ENCODE results near the gene NOTO. TPM values are rescaled to one million over a fixed set of nuclear protein-coding genes. Genes with fewer than 3 reads are reported as not detected.

Gene NOTO
- total and polyA plus RNA-seq, 4 experiments from 2014 or later, result not detected

DNA sequence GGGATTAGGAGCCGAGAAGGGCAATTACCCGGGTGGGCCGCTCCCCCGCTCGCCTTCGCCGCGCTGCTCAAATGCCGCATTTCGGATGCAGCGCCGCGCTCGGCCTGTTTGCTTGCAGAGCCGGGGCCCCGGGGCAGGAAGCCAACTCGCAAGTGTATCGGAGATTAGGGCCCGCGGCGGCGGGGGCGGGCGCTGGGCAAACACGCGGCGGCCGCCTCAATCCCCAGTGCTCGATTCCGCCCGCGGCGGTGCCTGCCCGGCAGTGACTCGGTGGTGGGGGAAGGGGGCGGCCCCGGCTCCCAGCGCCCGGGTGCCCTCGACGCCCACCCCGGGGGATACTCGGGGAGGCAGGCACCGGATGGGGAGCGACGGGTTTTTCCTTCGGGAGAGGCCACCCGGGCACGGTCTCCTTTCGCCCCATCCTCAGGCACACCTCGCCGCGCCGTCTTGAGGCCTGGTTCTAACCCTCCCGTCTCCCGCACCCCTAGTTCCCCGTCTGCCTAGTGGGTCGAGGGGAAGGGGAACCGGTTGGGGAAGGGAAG lies 26.6 kb upstream of the NOTO start:
- Mint-ChIP-seq H3K27me3 (peaks cover 10 to 31% of the 10 kb centered on the region in 2 donors), H3K36me3 (no peaks in the 10 kb centered on the region), H3K9me3 (peaks cover 0 to 5% (median 0%) of the 10 kb centered on the region in 8 donors), H3K4me3 (peak overlapping the region; percentile 22 to 92 (median 90)), H3K27ac (no peak overlapping the region), H3K4me1 (peaks cover 11 to 21% (median 15%) of the 10 kb centered on the region in 4 donors)
- ChIA-PET CTCF (ENCODE audit: partially characterized antibody) (interaction anchor here (0.8 to 8.2 kb wide), 9 partner anchors 14 to 283 kb away, joined by 3 to 184 read pairs (median 20); partner anchors contain the start of gene SMYD5), POLR2A (ENCODE audit: partially characterized antibody) (interaction anchor here (3.9 kb wide), 1 partner anchor 58 kb away, joined by 18 read pairs; the partner anchor contains the start of genes CCT7 and PRADC1)
- peaks cover 23% of the 10 kb centered on the region for H3K4me1 ChIP-seq (ENCODE audit: insufficient read depth, low read length)
- intact Hi-C loops (cut with micrococcal nuclease), result loop anchor here (2.0 to 10.0 kb wide), 3 partner anchors 59 to 1251 kb away; partner anchors contain the start of gene CCT7
- H3K4me3 ChIP-seq (ENCODE audit: low read length in 2 of 2), result peak overlapping the region in 1 of 2 donors; percentile 41
- H3K27me3 ChIP-seq (ENCODE audit: insufficient read depth, low read length), result peaks cover 17% of the 10 kb centered on the region
- DNase-seq, result peak; percentile 64 to 76 (median 65)
- no peaks in the 10 kb centered on the region for H3K9me3 ChIP-seq (ENCODE audit: control insufficient read depth in 1 of 2, low read length in 2 of 2)
- H3K36me3 ChIP-seq (ENCODE audit: insufficient read depth, low read length), result no peaks in the 10 kb centered on the region
- no peak overlapping the region for H3K27ac ChIP-seq (ENCODE audit: low read depth, low read length)

DNA sequence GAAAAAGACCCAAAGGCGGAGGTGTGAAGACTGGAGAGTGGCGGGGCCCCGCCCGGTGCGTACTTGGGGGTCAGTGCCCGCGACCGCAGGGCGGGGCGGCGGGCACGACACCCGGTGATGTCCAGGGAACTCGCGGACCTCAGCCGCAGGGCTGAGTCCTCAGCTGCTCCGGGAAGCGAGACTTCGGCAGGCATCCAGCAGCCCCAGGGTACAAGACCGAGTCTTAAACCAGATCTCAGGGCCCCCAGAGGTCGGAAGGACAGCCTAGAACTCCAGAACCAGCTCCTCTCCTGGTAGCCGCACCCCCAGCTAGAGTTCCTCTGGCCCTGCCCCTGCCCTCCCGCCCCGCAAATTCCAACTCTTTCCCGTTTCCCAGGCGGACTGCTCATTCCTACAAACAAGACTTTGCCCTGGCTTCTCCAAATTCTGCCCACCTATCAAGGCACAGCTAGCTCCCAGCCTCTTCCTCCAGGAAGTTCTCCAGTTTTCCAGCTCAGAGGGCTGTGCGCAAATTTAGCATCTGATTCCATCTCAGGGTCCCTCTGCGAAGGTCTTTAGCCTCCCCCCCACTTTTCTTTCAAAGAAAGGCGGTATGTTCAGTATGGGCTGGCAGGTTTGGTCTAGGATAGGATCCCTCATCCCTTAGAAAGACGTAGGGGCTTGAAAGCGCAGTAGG lies 26.0 kb upstream of the NOTO start:
- H3K9me3 Mint-ChIP-seq, result peaks cover 0 to 5% (median 0%) of the 10 kb centered on the region in 8 donors
- DNase-seq, result peak in 2 of 5 donors; percentile 14 to 17
- H3K36me3 Mint-ChIP-seq, result no peaks in the 10 kb centered on the region
- H3K4me1 ChIP-seq (ENCODE audit: insufficient read depth, low read length), result peaks cover 23% of the 10 kb centered on the region
- no peaks in the 10 kb centered on the region for H3K9me3 ChIP-seq (ENCODE audit: control insufficient read depth in 1 of 2, low read length in 2 of 2)
- peaks cover 11 to 21% (median 15%) of the 10 kb centered on the region in 4 donors for H3K4me1 Mint-ChIP-seq
- intact Hi-C loops (cut with micrococcal nuclease), result loop anchor here (2.0 to 10.0 kb wide), 3 partner anchors 58 to 1252 kb away; partner anchors contain the start of gene CCT7
- H3K36me3 ChIP-seq (ENCODE audit: insufficient read depth, low read length), result no peaks in the 10 kb centered on the region
- peak overlapping the region in 3 of 7 donors; percentile 50 to 60 (median 56) for H3K27ac Mint-ChIP-seq
- no peak overlapping the region for H3K27ac ChIP-seq (ENCODE audit: low read depth, low read length)
- H3K4me3 ChIP-seq (ENCODE audit: low read length in 2 of 2), result peak overlapping the region in 1 of 2 donors; percentile 41
- peaks cover 17% of the 10 kb centered on the region for H3K27me3 ChIP-seq (ENCODE audit: insufficient read depth, low read length)
- ChIA-PET POLR2A (ENCODE audit: partially characterized antibody) (interaction anchor here (0.6 to 3.9 kb wide), 6 partner anchors 57 to 183 kb away, joined by 3 to 18 read pairs (median 5); partner anchors contain the start of genes CCT7, PRADC1 and SFXN5), CTCF (ENCODE audit: partially characterized antibody) (interaction anchor here (0.8 to 8.2 kb wide), 37 partner anchors 11 to 314 kb away, joined by 3 to 184 read pairs (median 7); partner anchors contain the start of genes PRADC1 and SMYD5)
- peaks cover 10 to 31% of the 10 kb centered on the region in 2 donors for H3K27me3 Mint-ChIP-seq
- peak overlapping the region; percentile 80 to 92 (median 90) for H3K4me3 Mint-ChIP-seq

DNA sequence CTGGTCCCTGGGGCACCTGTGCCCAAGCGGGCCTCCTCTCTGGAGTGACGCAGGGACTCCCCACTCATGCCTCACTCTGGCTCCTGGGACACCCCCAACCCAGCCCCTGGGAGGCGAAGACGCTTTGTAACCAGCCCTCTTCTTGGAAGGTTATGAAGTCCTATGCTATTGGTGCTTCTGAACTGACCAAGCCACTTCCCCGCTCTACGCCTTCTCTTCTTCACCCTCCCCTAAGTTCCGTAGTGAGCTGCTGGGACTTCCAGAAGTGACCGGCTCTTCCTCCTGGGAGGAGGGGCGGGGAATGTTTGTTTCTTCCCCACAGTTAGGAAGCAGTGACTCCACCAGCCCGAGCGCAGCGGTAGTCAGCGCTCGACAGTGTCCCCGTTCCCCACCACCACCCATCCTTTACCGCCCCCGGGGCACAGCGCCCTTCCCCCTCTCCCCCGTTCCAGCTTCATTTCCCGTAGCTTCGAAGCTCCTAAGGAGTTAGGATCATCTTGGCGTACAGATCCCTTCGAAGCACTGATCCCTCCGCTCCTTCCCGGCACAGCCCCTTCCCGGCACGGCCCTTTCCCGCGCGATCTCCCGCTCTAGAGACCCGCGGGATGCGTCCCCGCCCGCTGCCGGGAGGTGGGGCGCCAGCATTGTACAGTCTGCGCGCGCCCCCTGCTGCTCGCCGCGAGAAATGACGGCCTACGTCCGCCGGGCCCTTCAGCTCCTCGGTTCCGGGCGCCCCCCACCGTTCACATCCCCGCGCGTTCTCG lies 25.3 kb upstream of the NOTO start:
- H3K27me3 Mint-ChIP-seq, result peaks cover 10 to 31% of the 10 kb centered on the region in 2 donors
- ChIA-PET POLR2A (ENCODE audit: partially characterized antibody) (interaction anchor here (0.6 to 3.9 kb wide), 8 partner anchors 56 to 185 kb away, joined by 3 to 18 read pairs (median 3); partner anchors contain the start of genes CCT7, PRADC1 and SFXN5), CTCF (ENCODE audit: partially characterized antibody) (interaction anchor here (0.6 to 8.2 kb wide), 57 partner anchors 8 to 364 kb away, joined by 3 to 184 read pairs (median 5); partner anchors contain the start of genes PRADC1, SFXN5 and SMYD5)
- intact Hi-C loops (cut with micrococcal nuclease), result loop anchor here (1.0 to 10.0 kb wide), 10 partner anchors 14 to 1252 kb away; partner anchors contain the start of genes CCT7 and SFXN5
- peaks cover 0 to 5% (median 0%) of the 10 kb centered on the region in 8 donors for H3K9me3 Mint-ChIP-seq
- Histone ChIP-seq H3K4me1 (ENCODE audit: insufficient read depth, low read length) (peaks cover 23% of the 10 kb centered on the region), H3K9me3 (ENCODE audit: control insufficient read depth in 1 of 2, low read length in 2 of 2) (no peaks in the 10 kb centered on the region), H3K27ac (ENCODE audit: low read depth, low read length) (no peak overlapping the region), H3K36me3 (ENCODE audit: insufficient read depth, low read length) (no peaks in the 10 kb centered on the region), H3K4me3 (ENCODE audit: low read length in 2 of 2) (peak overlapping the region; percentile 53 to 65), H3K27me3 (ENCODE audit: insufficient read depth, low read length) (peaks cover 17% of the 10 kb centered on the region)
- H3K27ac Mint-ChIP-seq, result peak overlapping the region in 5 of 7 donors; percentile 36 to 90 (median 60)
- peaks cover 11 to 21% (median 15%) of the 10 kb centered on the region in 4 donors for H3K4me1 Mint-ChIP-seq
- peak; percentile 82 to 87 (median 85) for DNase-seq
- peak overlapping the region; percentile 80 to 92 (median 90) for H3K4me3 Mint-ChIP-seq
- H3K36me3 Mint-ChIP-seq, result no peaks in the 10 kb centered on the region

DNA sequence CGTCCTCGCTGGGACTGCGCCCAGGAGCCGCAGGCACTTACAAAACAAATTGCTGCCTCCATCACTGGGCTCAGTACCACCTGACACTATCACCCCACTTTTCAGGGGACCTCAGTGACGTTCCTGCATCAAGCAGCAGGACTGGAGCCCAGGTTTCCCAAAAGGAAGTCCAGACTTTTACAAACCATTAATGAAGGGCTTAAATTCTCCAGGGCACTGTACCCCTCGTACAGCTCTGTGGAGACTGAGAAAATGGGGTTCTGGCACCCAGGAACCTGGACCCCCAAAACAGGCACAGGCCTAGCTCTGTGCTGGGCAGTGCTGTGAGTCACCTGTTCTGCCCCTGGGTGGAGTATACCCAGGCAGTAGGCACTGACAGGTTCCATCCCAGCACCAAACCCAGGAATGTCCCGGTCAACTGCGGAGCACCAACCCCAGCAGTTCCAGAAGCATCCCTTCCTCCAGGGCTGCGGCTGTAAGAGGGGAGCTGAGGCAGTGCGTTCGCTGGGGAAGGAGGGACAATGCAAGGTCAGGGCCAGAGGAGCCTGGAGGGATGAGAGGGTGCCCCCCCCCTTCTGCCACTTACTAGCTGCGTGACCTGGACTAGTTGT lies 24.6 kb upstream of the NOTO start:
- Histone ChIP-seq H3K27ac (ENCODE audit: low read depth, low read length) (no peak overlapping the region), H3K4me3 (ENCODE audit: low read length in 2 of 2) (no peak overlapping the region), H3K4me1 (ENCODE audit: insufficient read depth, low read length) (peaks cover 23% of the 10 kb centered on the region), H3K27me3 (ENCODE audit: insufficient read depth, low read length) (peaks cover 17% of the 10 kb centered on the region), H3K9me3 (ENCODE audit: control insufficient read depth in 1 of 2, low read length in 2 of 2) (no peaks in the 10 kb centered on the region), H3K36me3 (ENCODE audit: insufficient read depth, low read length) (no peaks in the 10 kb centered on the region)
- DNase-seq, result no peak
- Mint-ChIP-seq H3K9me3 (peaks cover 0 to 5% (median 0%) of the 10 kb centered on the region in 8 donors), H3K27ac (peak overlapping the region in 3 of 7 donors; percentile 36 to 90 (median 56)), H3K27me3 (peaks cover 10 to 30% of the 10 kb centered on the region in 2 donors), H3K4me3 (peak overlapping the region; percentile 80 to 92 (median 90)), H3K36me3 (no peaks in the 10 kb centered on the region), H3K4me1 (peaks cover 11 to 21% (median 15%) of the 10 kb centered on the region in 4 donors)
- POLR2A ChIA-PET (ENCODE audit: partially characterized antibody), result interaction anchor here (0.6 to 3.9 kb wide), 7 partner anchors 56 to 186 kb away, joined by 3 to 18 read pairs (median 3); partner anchors contain the start of genes CCT7, PRADC1 and SFXN5
- CTCF ChIA-PET (ENCODE audit: partially characterized antibody), result interaction anchor here (0.6 to 8.2 kb wide), 54 partner anchors 9 to 365 kb away, joined by 3 to 184 read pairs (median 4); partner anchors contain the start of genes PRADC1, SFXN5 and SMYD5
- intact Hi-C loops (cut with micrococcal nuclease), result loop anchor here (1.0 to 10.0 kb wide), 10 partner anchors 14 to 1253 kb away; partner anchors contain the start of genes CCT7 and SFXN5

DNA sequence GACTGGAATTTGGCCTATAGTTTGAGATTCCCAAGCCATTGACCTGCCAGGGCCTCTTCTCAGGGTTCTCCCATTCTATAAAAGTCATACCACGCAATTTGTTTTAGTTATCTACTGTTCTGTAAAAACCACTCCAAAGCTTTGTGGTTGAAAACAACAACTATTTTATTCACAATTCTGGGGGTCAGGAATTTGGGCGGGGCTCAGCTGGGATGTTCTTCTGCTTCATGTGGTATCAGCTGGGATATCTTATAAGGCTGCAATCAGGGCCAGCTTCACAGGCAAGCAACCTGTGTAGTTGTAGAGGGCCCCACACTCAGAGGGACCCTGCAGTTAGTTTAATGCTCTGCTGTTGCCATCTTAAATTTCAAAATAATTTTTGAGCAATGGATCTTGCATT lies 16.4 kb upstream of the NOTO start:
- intact Hi-C loops (cut with micrococcal nuclease), result no loop called here
- DNase-seq, result no peak
- no peaks in the 10 kb centered on the region for H3K4me1 Mint-ChIP-seq
- no peak overlapping the region for H3K27ac ChIP-seq (ENCODE audit: low read depth, low read length)
- no peaks in the 10 kb centered on the region for H3K36me3 Mint-ChIP-seq
- no peaks in the 10 kb centered on the region for H3K36me3 ChIP-seq (ENCODE audit: insufficient read depth, low read length)
- H3K9me3 Mint-ChIP-seq, result peaks cover 0 to 9% (median 6%) of the 10 kb centered on the region in 8 donors
- no peak overlapping the region for H3K27ac Mint-ChIP-seq
- H3K4me3 Mint-ChIP-seq, result no peak overlapping the region
- CTCF ChIA-PET (ENCODE audit: partially characterized antibody), result interaction anchor here (0.8 to 3.4 kb wide), 3 partner anchors 8 to 27 kb away, joined by 3 to 28 read pairs (median 4); no protein-coding TSS in a partner anchor
- peaks cover 4 to 10% of the 10 kb centered on the region in 2 donors for H3K27me3 Mint-ChIP-seq
- no peaks in the 10 kb centered on the region for H3K4me1 ChIP-seq (ENCODE audit: insufficient read depth, low read length)
- H3K4me3 ChIP-seq (ENCODE audit: low read length in 2 of 2), result no peak overlapping the region
- POLR2A ChIA-PET (ENCODE audit: partially characterized antibody), result no interaction called here
- no peaks in the 10 kb centered on the region for H3K9me3 ChIP-seq (ENCODE audit: control insufficient read depth in 1 of 2, low read length in 2 of 2)
- no peaks in the 10 kb centered on the region for H3K27me3 ChIP-seq (ENCODE audit: insufficient read depth, low read length)

DNA sequence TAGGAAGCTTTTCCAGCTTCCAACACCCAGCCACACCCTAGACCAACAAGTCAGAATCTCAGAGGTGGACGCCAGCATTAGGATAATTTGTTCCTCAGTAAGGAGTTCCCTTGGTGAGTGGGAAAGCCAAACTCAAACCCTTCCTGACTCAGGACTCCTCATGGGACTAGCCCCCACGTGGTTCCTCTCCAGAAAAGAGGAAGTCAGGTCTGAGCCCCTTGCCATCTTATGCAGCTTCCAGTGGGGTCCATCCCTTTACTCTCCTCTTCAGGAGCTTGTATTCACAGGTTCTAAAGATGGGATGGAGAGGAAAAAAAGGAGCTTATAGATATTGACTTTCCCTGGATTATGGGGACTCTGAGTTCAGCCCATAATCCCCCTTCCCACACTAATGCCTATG lies 14.8 kb upstream of the NOTO start:
- no peak overlapping the region for H3K27ac Mint-ChIP-seq
- peaks cover 0 to 9% (median 6%) of the 10 kb centered on the region in 8 donors for H3K9me3 Mint-ChIP-seq
- H3K4me1 Mint-ChIP-seq, result no peaks in the 10 kb centered on the region
- H3K27me3 ChIP-seq (ENCODE audit: insufficient read depth, low read length), result no peaks in the 10 kb centered on the region
- H3K36me3 ChIP-seq (ENCODE audit: insufficient read depth, low read length), result no peaks in the 10 kb centered on the region
- no peaks in the 10 kb centered on the region for H3K36me3 Mint-ChIP-seq
- CTCF ChIA-PET (ENCODE audit: partially characterized antibody), result interaction anchor here (1.0 to 3.4 kb wide), 2 partner anchors 10 to 25 kb away, joined by 4 to 28 read pairs; no protein-coding TSS in a partner anchor
- H3K27me3 Mint-ChIP-seq, result peaks cover 4 to 10% of the 10 kb centered on the region in 2 donors
- POLR2A ChIA-PET (ENCODE audit: partially characterized antibody), result no interaction called here
- no peak overlapping the region for H3K27ac ChIP-seq (ENCODE audit: low read depth, low read length)
- H3K4me3 ChIP-seq (ENCODE audit: low read length in 2 of 2), result no peak overlapping the region
- H3K4me3 Mint-ChIP-seq, result no peak overlapping the region
- no peaks in the 10 kb centered on the region for H3K9me3 ChIP-seq (ENCODE audit: control insufficient read depth in 1 of 2, low read length in 2 of 2)
- H3K4me1 ChIP-seq (ENCODE audit: insufficient read depth, low read length), result no peaks in the 10 kb centered on the region
- no peak for DNase-seq
- intact Hi-C loops (cut with micrococcal nuclease), result no loop called here

Data from CD4-positive, alpha-beta memory T cell (primary cell).